NOMO-1 (cell line): ENCODE data around the gene OSBPL1A.
"Not testable (repeated sequence)": the region's sequence is repeated elsewhere in the genome, so short reads cannot be mapped to it uniquely, and the experiment has no call there.

Source experiments
- DNase-seq, 2 experiments: peaks; one replicate each; lab custom pipeline; 2025; ENCODE audit not compliant: unreplicated experiment in 2 of 2; lab: John Stamatoyannopoulos, UW

OSBPL1A gene

GRCh38 chr18:24189664-24190346 lies 207.8 kb downstream of the OSBPL1A start:
- no peak for DNase-seq

GRCh38 chr18:24189007-24189528 lies 208.6 kb downstream of the OSBPL1A start:
- DNase-seq = no peak

- DNase-seq = no peak
Observed at GRCh38 chr18:24188120-24188519, 209.5 kb downstream of the OSBPL1A start.

- no peak for DNase-seq
Observed at GRCh38 chr18:24187689-24188088, 209.9 kb downstream of the OSBPL1A start.

GRCh38 chr18:24187049-24187448 lies 210.6 kb downstream of the OSBPL1A start:
- DNase-seq = peak; percentile 55 to 83

- no peak for DNase-seq
Observed at GRCh38 chr18:24185805-24186204, 211.8 kb downstream of the OSBPL1A start.

GRCh38 chr18:24181806-24182205 lies 215.8 kb downstream of the OSBPL1A start:
- no peak for DNase-seq

GRCh38 chr18:24180048-24180447 lies 217.6 kb downstream of the OSBPL1A start:
- DNase-seq = no peak

GRCh38 chr18:24177499-24178133 lies 220.0 kb downstream of the OSBPL1A start:
- DNase-seq = no peak

GRCh38 chr18:24176727-24177416 lies 220.8 kb downstream of the OSBPL1A start:
- DNase-seq = no peak

GRCh38 chr18:24173997-24174396 lies 223.6 kb downstream of the OSBPL1A start:
- DNase-seq = no peak

- DNase-seq = no peak
Observed at GRCh38 chr18:24170360-24170759, 227.3 kb downstream of the OSBPL1A start.

GRCh38 chr18:24168496-24168895 lies 229.1 kb downstream of the OSBPL1A start:
- no peak for DNase-seq

- no peak for DNase-seq
Observed at GRCh38 chr18:24161304-24161703, 236.3 kb downstream of the OSBPL1A start.

GRCh38 chr18:24160086-24160485 lies 237.5 kb downstream of the OSBPL1A start:
- DNase-seq = no peak

- no peak for DNase-seq
Observed at GRCh38 chr18:24157855-24158254, 239.8 kb downstream of the OSBPL1A start.

GRCh38 chr18:24153397-24153796 lies 244.2 kb downstream of the OSBPL1A start:
- DNase-seq = no peak

- not testable (repeated sequence) for DNase-seq
Observed at GRCh38 chr18:24149591-24149990, 248.0 kb downstream of the OSBPL1A start.

- no peak for DNase-seq
Observed at GRCh38 chr18:24142376-24142775, 255.2 kb downstream of the OSBPL1A start.

- DNase-seq = no peak
Observed at GRCh38 chr18:24140697-24141096, 256.9 kb downstream of the OSBPL1A start.

GRCh38 chr18:24138789-24139616 lies 258.6 kb downstream of the OSBPL1A start, which contains the start of gene CABYR:
Gene CABYR (plus strand): TSS chr18:24139062. CDS start chr18:24143115, 4,053 bp downstream.
- peak; percentile 82 to 92 for DNase-seq
